ES-I3 (cell line): ENCODE data around the gene BTBD9.

Experiments
- H3K36me3 ChIP-seq: 2 replicates; pipeline ENCODE4 v1.6.1; 2013; ENCODE audit warnings: mild to moderate bottlenecking, low read length, control low read depth, moderate library complexity; ENCODE audit not compliant: insufficient read depth
- H3K4me1 ChIP-seq: 2 replicates; pipeline ENCODE4 v1.6.1; 2013; ENCODE audit warnings: mild to moderate bottlenecking, control low read depth, low read length; ENCODE audit not compliant: insufficient read depth
- H3K9ac ChIP-seq: 2 replicates; pipeline ENCODE4 v1.6.1; 2013; ENCODE audit warnings: low read depth, mild to moderate bottlenecking, low read length, moderate library complexity
- H3K9me3 ChIP-seq: 2 replicates; pipeline ENCODE4 v1.6.1; 2013; ENCODE audit warnings: mild to moderate bottlenecking, low read length, moderate library complexity; ENCODE audit not compliant: control insufficient read depth, insufficient read depth

BTBD9 gene

DNA sequence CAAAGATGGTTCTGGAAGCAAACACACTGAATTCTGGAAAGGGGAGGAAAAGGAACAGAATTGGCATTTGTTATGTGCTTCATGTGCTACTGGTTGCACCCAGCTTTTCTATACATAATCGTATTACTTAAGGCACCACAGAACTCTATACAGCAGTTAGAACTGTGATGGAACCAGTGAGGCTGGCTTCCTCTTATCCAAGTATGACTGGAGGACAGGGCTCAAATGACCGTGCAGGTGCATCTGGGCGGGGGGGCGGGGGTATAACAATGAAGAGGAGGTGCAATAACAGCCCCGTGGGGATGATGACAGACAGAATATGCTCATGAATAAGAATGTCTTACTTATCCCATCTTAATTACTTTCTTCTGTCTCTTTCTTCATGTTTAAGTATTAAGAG is 144.2 kb downstream of the BTBD9 start:
- no peak overlapping the region for H3K9ac ChIP-seq
- peaks cover 5% of the 10 kb centered on the region for H3K4me1 ChIP-seq
- no peaks in the 10 kb centered on the region for H3K9me3 ChIP-seq
- H3K36me3 ChIP-seq: no peaks in the 10 kb centered on the region

DNA sequence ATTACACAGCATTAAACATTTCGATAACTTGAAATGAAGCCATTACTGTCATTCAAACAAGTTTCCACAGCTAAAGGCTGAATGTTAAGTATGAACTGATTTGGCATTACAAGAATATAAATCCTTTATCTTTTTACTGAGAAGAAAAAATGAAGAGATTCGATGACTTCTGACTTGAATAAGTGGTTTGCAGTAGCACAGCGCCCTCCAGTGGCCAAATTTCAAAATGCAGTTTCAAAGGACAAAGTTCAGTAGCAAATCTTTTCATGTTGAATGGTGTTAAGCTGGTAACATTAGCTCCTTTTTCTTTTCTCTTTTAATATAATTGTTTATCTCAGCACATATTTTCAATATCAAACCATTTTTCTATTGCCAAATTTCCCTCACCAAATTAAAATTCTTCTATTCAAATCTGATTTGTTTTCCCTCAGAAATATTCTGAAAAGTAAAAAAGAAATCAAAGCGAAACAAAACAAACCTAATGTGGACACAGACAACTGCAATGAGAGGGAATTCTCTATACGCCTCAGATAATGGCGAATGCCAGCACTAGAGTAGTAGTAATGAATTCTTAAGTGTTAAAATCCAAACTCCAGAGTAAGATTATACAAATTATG is 145.7 kb downstream of the BTBD9 start:
- H3K36me3 ChIP-seq: no peaks in the 10 kb centered on the region
- no peak overlapping the region for H3K9ac ChIP-seq
- H3K4me1 ChIP-seq: peaks cover 5% of the 10 kb centered on the region
- no peaks in the 10 kb centered on the region for H3K9me3 ChIP-seq

DNA sequence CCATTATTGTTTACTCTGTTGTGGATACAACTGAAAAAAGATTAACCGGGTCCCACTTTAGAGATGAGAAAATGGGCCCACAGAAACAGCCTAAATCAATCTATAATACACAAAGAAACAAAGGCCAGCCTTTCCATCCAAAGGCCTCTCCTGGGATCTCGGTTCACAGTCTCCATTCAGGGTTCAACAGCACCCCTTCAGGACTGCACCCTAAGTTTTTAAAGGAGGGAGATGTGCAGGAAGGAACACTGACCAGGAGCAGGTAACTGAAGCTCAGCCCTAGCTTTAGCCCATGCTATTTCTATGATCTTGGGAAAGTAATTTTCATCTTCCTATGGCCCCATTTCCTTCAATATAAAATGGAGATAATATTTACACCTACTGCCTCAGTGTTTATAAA is 147.7 kb downstream of the BTBD9 start:
- Histone ChIP-seq H3K36me3 (no peaks in the 10 kb centered on the region), H3K9me3 (no peaks in the 10 kb centered on the region), H3K4me1 (peaks cover 5% of the 10 kb centered on the region), H3K9ac (no peak overlapping the region)

DNA sequence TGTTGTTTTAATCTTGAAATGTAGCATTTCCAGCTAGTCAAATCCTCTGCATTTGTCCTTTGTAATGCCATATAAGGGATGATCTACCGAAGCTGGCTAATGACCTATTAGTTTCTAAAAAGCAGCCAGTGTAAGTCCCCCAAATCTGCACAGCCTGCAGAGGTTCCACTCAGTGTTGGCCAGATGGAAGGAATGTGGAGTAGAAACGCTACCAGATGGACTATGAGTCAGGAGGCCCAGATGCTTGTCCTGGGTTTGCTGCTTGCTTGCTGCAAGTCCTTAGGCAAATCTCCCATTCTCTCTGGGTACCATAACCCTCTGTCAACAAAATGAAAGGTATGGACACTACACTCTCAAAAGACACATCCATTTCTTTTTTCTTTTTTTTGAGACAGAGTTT is 149.8 kb downstream of the BTBD9 start:
- H3K36me3 ChIP-seq: no peaks in the 10 kb centered on the region
- H3K9me3 ChIP-seq: no peaks in the 10 kb centered on the region
- H3K4me1 ChIP-seq: peaks cover 5% of the 10 kb centered on the region
- H3K9ac ChIP-seq: no peak overlapping the region

DNA sequence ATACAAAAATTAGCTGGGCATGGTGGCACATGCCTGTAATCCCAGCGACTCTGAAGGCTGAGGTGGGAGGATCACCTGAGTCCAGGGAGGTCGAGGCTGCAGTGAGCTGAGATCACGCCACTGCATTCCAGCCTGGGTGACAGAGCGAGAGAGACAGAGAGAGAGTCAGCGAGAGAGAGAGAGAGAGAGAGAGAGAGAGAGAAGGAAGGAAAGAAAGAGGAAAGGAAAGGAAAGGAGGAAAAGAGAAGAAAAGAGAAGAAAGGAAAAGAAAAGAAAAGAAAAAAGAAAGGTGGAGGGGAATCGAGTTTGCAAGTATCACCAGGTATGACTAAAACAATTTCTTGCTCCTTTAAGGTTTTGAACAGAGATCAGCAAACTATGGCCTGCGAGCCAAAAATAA is 152.3 kb downstream of the BTBD9 start:
- Histone ChIP-seq H3K36me3 (no peaks in the 10 kb centered on the region), H3K9me3 (no peaks in the 10 kb centered on the region), H3K4me1 (no peaks in the 10 kb centered on the region), H3K9ac (no peak overlapping the region)

DNA sequence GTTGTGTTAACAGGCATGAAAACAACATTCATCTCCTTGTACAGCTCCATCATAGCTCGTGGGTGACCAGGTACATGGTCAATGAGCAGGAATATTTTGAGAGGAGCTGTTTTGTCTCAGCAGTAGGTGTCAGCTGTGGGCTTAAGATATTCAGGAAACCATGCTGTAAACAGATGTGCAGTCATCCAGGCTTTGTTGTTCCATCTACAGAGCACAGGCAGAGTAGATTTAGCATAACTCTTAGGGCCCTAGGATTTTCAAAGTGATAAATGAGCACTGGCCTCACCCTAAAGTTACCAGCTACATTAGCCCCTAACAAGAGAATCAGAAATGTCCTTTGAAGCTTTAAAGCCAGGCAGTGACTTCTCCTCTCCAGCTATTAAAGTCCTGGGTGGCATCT is 154.2 kb downstream of the BTBD9 start:
- Histone ChIP-seq H3K4me1 (no peaks in the 10 kb centered on the region), H3K9me3 (no peaks in the 10 kb centered on the region), H3K9ac (no peak overlapping the region), H3K36me3 (no peaks in the 10 kb centered on the region)

DNA sequence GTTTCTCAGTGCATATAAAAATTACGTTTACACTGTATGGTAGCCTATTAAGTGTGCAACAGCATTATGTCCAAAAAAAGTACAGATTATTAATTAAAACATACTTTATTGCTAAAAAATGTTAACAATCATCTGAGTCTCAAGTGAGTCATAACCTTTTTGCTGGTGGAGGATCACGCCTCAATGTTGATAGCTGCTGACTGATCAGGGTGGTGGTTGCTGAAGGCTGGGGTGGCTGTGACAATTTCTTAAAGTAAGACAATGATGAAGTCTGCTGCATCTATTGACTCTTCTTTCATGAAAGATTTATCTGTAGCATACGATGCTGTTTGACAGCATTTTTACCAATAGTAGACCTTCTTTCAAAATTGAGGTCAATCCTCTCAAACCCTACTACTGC is 155.1 kb downstream of the BTBD9 start:
- H3K4me1 ChIP-seq: no peaks in the 10 kb centered on the region
- no peaks in the 10 kb centered on the region for H3K9me3 ChIP-seq
- H3K9ac ChIP-seq: no peak overlapping the region
- H3K36me3 ChIP-seq: no peaks in the 10 kb centered on the region

DNA sequence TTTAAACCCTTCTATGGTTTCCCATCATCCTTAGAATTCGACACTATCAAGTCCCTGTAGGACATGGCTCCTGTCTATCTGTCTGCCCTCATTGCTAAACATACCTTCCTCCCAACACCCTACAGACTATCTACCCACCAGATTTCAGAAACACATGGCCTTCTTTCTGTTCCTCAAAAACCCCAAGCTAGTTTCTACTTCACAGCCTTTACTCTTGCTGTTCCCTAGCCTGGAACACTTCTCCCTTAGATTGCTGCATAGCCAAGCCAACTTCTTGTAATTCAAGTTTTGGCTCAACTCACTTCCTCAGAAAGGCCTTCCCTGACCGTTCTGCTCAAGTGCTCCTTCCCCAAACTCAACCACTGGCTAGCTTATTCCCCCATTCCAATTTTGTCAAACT is 156.2 kb downstream of the BTBD9 start:
- H3K9ac ChIP-seq: no peak overlapping the region
- H3K36me3 ChIP-seq: no peaks in the 10 kb centered on the region
- H3K9me3 ChIP-seq: no peaks in the 10 kb centered on the region
- peaks cover 4% of the 10 kb centered on the region for H3K4me1 ChIP-seq

DNA sequence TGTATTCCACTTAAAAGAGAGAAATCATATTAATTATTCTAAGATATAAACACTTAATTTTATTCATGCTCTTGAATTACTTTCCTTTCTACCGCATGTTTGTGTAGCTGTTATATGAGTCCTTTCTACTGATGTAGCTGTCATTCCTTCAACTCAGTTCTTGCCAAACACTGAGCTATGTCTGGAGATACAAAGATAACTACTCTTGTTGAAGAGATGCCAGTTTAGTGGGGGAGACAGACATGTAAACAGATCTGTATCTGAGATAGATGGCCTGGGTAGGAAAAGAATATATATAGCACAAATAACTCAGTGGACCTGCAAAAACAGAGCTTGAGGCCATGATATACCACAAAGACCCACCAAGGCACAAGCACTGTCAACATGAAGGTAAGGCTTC is 157.3 kb downstream of the BTBD9 start:
- Histone ChIP-seq H3K9ac (no peak overlapping the region), H3K4me1 (peaks cover 15% of the 10 kb centered on the region), H3K9me3 (no peaks in the 10 kb centered on the region), H3K36me3 (no peaks in the 10 kb centered on the region)

DNA sequence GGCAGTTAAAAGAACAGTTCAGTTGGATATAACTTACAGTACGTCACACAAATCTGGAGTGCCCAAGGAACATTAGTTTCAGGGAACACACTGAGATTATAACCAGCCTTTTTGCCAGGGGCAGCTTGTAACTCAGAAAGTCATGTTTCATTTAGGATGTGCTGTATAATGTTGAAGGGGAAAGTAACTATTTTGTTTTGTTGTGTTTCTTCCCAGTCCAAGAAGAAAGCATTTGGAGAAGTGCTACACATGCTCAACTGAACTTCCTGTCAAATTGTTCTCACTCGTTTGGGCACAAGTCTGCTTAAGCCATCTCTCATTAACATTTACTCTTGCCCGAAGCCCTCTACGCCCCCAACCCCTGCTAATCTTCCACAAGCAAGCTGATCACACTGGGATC is 157.9 kb downstream of the BTBD9 start:
- H3K4me1 ChIP-seq: peaks cover 21% of the 10 kb centered on the region
- no peak overlapping the region for H3K9ac ChIP-seq
- no peaks in the 10 kb centered on the region for H3K36me3 ChIP-seq
- H3K9me3 ChIP-seq: no peaks in the 10 kb centered on the region

DNA sequence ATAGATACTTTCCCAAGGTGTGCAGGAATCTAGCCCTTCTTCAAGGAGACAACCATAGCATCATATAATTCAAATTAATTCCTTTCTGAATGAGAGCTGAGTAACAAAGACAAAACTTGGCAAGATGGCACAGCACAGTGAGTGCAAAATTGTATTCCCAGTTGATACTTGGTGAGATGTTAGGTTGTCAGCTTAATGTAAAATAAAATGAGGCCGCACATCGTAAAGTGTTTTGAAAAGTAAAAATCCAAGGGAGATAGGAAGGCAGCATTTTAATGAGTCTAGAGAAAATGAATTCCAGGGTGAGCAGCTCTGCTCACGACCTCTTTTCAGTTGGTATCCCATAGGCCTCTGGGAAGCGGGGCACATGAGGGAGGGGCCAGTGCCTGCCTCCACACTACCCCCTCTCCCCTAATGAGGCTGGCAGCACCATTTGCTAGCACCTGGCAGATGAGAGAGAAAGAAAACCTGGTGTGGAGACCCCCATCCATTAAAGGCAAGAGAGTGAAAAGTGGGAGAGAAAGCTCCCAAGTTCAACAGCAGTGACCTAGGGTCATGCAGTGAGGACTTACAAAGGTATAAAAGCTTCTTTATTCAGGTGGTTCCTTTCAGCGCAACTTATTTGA is 158.4 kb downstream of the BTBD9 start:
- Histone ChIP-seq H3K4me1 (peaks cover 22% of the 10 kb centered on the region), H3K9ac (no peak overlapping the region), H3K9me3 (no peaks in the 10 kb centered on the region), H3K36me3 (no peaks in the 10 kb centered on the region)

DNA sequence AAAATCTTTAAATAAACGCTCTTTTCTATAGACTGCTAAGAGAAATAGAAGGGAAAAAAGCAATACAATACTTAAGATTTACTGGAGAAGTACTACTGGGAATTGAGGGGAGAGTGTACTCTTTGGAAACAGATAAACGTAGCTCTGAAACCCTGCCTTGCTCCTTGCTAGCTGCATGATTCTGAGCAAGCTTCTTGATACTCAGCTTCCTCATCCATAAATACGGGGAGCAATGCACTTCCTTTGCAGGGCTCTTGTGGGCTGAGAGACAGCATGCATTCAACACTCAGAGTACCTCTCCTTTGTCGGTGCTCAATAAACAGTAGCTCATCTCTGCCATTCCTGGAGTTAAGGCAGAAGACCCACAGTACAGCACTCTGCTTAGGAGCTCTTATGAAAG is 159.7 kb downstream of the BTBD9 start:
- Histone ChIP-seq H3K4me1 (peaks cover 22% of the 10 kb centered on the region), H3K9ac (no peak overlapping the region), H3K9me3 (no peaks in the 10 kb centered on the region), H3K36me3 (no peaks in the 10 kb centered on the region)

DNA sequence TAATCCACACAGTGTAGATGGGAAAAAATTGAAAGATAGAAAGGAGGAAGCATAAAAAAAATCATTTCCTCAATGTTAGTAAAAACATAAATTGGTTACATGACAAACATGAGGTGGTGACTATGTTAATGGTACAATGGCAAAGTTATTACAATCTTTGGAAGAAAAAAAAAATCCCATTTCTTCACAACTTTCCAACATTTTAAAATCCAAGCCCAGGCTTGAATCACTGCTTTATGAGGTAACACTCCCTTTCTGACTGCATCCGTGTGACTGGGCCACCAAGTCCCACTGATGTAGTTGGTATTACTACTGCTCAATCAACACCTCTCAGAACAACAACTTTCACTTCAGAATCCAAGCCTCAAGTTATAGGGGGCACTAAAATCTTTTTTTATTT is 160.4 kb downstream of the BTBD9 start:
- peaks cover 22% of the 10 kb centered on the region for H3K4me1 ChIP-seq
- H3K9ac ChIP-seq: no peak overlapping the region
- H3K36me3 ChIP-seq: no peaks in the 10 kb centered on the region
- no peaks in the 10 kb centered on the region for H3K9me3 ChIP-seq

DNA sequence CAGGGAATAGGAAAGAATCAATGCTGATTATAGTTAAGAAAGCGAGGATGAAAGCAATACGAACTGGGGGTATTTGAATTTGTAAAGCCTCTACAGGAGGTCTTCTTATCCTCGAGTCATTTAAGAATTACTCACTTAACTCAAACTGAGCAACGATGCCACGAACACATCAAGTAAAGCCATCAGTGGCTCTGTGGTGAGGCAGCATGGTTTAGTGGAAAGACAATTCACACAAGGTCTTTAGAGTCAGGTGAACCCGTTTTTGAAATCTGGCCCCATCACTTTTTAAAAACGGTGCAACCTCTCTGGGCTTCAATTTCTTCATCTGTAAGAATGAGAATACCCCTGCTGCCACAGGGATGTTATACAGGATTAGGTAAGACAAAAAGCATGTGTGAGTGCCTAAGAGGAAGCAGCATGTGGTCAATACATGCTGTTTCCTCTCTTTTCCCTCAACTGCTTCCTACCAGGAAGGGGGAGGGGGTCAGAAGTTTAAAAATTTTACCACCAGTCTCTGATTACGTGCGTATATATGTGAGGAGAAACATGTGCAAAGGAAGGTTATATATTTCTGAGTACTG is 162.0 kb downstream of the BTBD9 start:
- H3K9ac ChIP-seq: no peak overlapping the region
- no peaks in the 10 kb centered on the region for H3K9me3 ChIP-seq
- peaks cover 22% of the 10 kb centered on the region for H3K4me1 ChIP-seq
- H3K36me3 ChIP-seq: no peaks in the 10 kb centered on the region

DNA sequence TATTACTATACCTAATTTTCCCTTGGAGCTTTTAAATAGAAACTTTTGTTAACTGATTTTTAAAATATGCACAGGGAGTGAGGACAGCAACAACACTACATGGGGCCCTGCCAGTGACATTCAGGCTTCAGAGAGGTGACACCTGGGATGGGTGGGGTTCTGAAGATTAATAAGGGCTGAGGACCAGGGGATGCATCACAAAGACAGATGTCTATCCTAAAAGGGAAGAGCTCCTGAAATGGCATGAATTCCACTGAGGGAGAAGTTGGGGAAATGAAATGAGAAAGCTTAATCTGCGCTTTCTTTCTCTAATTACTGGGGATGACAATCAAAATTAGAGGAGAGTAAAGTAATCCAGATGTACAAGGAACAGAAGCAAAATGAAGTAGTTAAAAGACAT is 162.8 kb downstream of the BTBD9 start:
- H3K36me3 ChIP-seq: no peaks in the 10 kb centered on the region
- no peak overlapping the region for H3K9ac ChIP-seq
- H3K9me3 ChIP-seq: no peaks in the 10 kb centered on the region
- peaks cover 22% of the 10 kb centered on the region for H3K4me1 ChIP-seq
